DOHH2 (cell line): ENCODE results near the gene MYL5.

Source experiments
- H3F3A ChIP-seq: fragments of 200-600 bp; sonication (generic), shearing (Covaris generic); 2 replicates; pipeline ENCODE4 v1.6.0; 2016; ENCODE audit warnings: antibody characterized with exemption, mild to moderate bottlenecking; ENCODE audit not compliant: control insufficient read depth, insufficient read depth
- H3K27ac ChIP-seq: fragments of 200-600 bp; sonication (generic); 2 replicates; pipeline ENCODE4 v1.5.1; 2014; ENCODE audit warnings: low read depth, mild to moderate bottlenecking, low read length, moderate library complexity
- H3K27me3 ChIP-seq: fragments of 200-600 bp; sonication (generic); 2 replicates; pipeline ENCODE4 v1.6.1; 2014; ENCODE audit warnings: mild to moderate bottlenecking, low read length, mixed read lengths; ENCODE audit not compliant: control insufficient read depth
- H3K36me3 ChIP-seq: fragments of 200-600 bp; sonication (generic); 2 replicates; pipeline ENCODE4 v1.6.1; 2014; ENCODE audit warnings: mild to moderate bottlenecking, low read length, moderate library complexity, mixed read lengths; ENCODE audit not compliant: control insufficient read depth
- H3K4me1 ChIP-seq: fragments of 200-600 bp; sonication (generic); 2 replicates; pipeline ENCODE4 v1.6.1; 2014; ENCODE audit warnings: mild to moderate bottlenecking, low read length, mixed read lengths; ENCODE audit not compliant: control insufficient read depth
- H3K4me2 ChIP-seq: fragments of 200-600 bp; sonication (generic); 2 replicates; pipeline ENCODE4 v1.6.0; 2014; ENCODE audit warnings: mild to moderate bottlenecking, low read length, moderate library complexity
- H3K4me3 ChIP-seq: fragments of 200-600 bp; sonication (generic); 2 replicates; pipeline ENCODE4 v1.5.1; 2014; ENCODE audit warnings: mild to moderate bottlenecking, low read length, mixed read lengths
- H3K79me2 ChIP-seq: fragments of 200-600 bp; sonication (generic); 2 replicates; pipeline ENCODE4 v1.6.1; 2014; ENCODE audit warnings: mild to moderate bottlenecking, low read length, mixed read lengths; ENCODE audit not compliant: control insufficient read depth
- H3K9me2 ChIP-seq: fragments of 200-600 bp; sonication (generic); replicated peaks from 2 replicates; pipeline ENCODE4 v1.6.1; 2014; ENCODE audit warnings: mild to moderate bottlenecking, low read length, mixed read lengths; ENCODE audit not compliant: control insufficient read depth
- H3K9me3 ChIP-seq: fragments of 200-600 bp; sonication (generic); 2 replicates; pipeline ENCODE4 v1.6.1; 2014; ENCODE audit warnings: antibody characterized with exemption, low read length, mixed read lengths; ENCODE audit not compliant: control insufficient read depth, insufficient read depth
- H4K20me1 ChIP-seq: fragments of 200-600 bp; sonication (generic); 2 replicates; pipeline ENCODE4 v1.6.0; 2014; ENCODE audit warnings: low read depth, mild to moderate bottlenecking, antibody characterized with exemption, low read length, moderate library complexity; ENCODE audit not compliant: control insufficient read depth, insufficient read depth
- EZH2phosphoT487 ChIP-seq: fragments of 200-600 bp; sonication (generic); IDR thresholded peaks from 2 replicates; pipeline ENCODE4 v1.6.1; 2017; ENCODE audit warnings: borderline replicate concordance, mild to moderate bottlenecking, antibody characterized with exemption, low read length, moderate library complexity, mixed read lengths
- TF ChIP-seq, protein P1 (sequence below): fragments of 200-600 bp; sonication (generic); IDR thresholded peaks from one replicate; pipeline ENCODE4 v1.5.1; 2014; ENCODE audit warnings: antibody characterized with exemption, mild to moderate bottlenecking, low read depth, low read length; ENCODE audit not compliant: poor library complexity, severe bottlenecking

MYL5 gene

DNA sequence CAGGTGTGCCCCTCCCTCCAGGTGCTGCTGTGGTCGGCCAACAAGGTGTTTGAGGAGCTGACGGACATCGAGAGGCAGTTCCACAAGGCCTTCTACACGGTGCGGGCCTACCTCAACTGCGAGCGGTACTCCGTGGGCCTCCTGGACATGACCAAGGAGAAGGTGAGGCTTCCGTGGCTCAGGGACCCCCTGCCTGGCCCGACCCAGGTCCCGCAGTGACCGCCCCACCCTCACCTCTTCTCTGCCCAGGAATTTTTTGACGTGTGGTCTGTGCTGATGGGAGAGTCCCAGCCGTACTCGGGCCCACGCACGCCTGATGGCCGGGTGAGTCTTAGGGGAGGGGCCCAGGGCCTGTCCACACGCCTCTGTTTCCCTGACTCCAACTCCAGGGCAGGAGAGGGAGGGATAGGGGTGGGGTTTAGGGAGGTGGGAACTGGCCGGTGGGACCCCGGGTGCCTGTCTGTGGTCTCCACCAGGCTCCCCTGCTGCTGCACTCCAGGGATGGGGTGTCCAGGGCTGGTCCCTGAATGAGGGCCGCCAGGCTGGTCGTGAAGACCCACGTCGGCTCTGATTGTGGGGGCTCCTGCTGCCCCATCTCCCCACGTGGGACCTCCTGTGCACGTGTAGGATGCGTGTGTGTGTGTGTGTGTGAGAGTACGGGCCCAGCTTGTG lies 20.4 kb upstream of the MYL5 start:
- Histone ChIP-seq H3K9me3 (peaks cover 7% of the 10 kb centered on the region; the same call in 1 of the 2 replicates), H3K4me1 (no peaks in the 10 kb centered on the region), H4K20me1 (no peaks in the 10 kb centered on the region), H3K4me2 (no peak overlapping the region), H3K36me3 (no peaks in the 10 kb centered on the region), H3K27me3 (no peaks in the 10 kb centered on the region), H3K79me2 (no peaks in the 10 kb centered on the region), H3K4me3 (no peak overlapping the region), H3F3A (no peaks in the 10 kb centered on the region), H3K27ac (no peak overlapping the region), H3K9me2 (no peaks in the 10 kb centered on the region)
- TF ChIP-seq EZH2phosphoT487, result no peak
- TF ChIP-seq, protein P1, sequence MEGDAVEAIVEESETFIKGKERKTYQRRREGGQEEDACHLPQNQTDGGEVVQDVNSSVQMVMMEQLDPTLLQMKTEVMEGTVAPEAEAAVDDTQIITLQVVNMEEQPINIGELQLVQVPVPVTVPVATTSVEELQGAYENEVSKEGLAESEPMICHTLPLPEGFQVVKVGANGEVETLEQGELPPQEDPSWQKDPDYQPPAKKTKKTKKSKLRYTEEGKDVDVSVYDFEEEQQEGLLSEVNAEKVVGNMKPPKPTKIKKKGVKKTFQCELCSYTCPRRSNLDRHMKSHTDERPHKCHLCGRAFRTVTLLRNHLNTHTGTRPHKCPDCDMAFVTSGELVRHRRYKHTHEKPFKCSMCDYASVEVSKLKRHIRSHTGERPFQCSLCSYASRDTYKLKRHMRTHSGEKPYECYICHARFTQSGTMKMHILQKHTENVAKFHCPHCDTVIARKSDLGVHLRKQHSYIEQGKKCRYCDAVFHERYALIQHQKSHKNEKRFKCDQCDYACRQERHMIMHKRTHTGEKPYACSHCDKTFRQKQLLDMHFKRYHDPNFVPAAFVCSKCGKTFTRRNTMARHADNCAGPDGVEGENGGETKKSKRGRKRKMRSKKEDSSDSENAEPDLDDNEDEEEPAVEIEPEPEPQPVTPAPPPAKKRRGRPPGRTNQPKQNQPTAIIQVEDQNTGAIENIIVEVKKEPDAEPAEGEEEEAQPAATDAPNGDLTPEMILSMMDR, result no peak

DNA sequence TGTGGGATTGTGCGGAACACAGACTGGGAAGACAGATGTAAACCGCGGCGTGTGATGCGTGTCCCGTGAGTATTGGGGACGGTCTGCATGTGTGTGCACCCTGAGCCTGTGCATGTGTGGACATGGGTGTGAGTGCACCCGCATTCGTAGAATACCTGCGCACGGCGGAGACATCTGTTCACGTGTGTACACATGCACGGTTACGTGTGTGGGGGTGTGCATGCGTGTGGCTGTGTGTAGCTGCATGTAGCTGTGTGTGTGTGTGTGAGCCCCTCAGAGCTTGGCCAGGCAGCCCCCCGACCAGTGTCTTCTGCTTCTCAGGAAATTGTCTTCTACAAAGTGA lies 19.9 kb upstream of the MYL5 start:
- no peaks in the 10 kb centered on the region for H3K27me3 ChIP-seq
- no peaks in the 10 kb centered on the region for H3K4me1 ChIP-seq
- peaks cover 11% of the 10 kb centered on the region; the same call in 1 of the 2 replicates for H3K9me3 ChIP-seq
- no peak overlapping the region for H3K27ac ChIP-seq
- no peak for TF ChIP-seq EZH2phosphoT487
- TF ChIP-seq, protein P1, result no peak
- H3K79me2 ChIP-seq, result no peaks in the 10 kb centered on the region
- H3K4me2 ChIP-seq, result no peak overlapping the region
- no peaks in the 10 kb centered on the region for H4K20me1 ChIP-seq
- no peaks in the 10 kb centered on the region for H3F3A ChIP-seq
- H3K4me3 ChIP-seq, result no peak overlapping the region
- no peaks in the 10 kb centered on the region for H3K9me2 ChIP-seq
- no peaks in the 10 kb centered on the region for H3K36me3 ChIP-seq

DNA sequence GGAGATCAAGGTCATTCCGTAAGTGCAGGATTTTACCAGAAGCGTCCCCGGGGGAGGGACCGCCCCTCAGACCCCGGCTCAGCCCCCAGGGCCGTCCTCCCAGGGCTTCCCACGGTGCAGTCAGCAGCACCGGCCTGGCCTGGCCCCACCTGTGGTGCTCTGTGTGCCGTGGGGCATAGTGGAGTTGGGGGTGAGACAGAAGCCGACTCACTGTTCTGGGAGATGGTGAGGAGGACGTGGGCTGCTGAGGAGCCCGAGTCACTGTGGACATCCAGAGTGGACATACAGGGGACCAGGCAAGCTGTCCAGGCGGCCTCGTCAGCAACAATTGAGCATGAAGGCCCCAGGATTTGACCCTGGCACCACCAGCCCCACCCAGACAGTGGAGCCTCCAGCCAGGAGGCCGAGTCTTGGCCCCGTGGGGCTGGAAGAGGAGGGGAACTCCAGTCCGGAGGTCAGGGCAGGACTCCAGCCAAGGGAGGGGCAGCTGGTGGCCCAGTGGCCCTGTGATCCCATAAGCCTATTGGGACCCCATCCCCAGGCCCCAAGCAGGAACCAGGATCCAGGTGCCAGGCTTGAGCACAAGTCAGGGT lies 19.4 kb upstream of the MYL5 start:
- H3K4me3 ChIP-seq, result no peak overlapping the region
- no peaks in the 10 kb centered on the region for H3K36me3 ChIP-seq
- TF ChIP-seq EZH2phosphoT487, result no peak
- TF ChIP-seq, protein P1, result no peak
- H3K27ac ChIP-seq, result no peak overlapping the region
- H3K9me2 ChIP-seq, result no peaks in the 10 kb centered on the region
- no peaks in the 10 kb centered on the region for H4K20me1 ChIP-seq
- no peaks in the 10 kb centered on the region for H3F3A ChIP-seq
- H3K9me3 ChIP-seq, result peaks cover 11% of the 10 kb centered on the region; the same call in 1 of the 2 replicates
- H3K27me3 ChIP-seq, result no peaks in the 10 kb centered on the region
- no peak overlapping the region for H3K4me2 ChIP-seq
- H3K79me2 ChIP-seq, result no peaks in the 10 kb centered on the region
- no peaks in the 10 kb centered on the region for H3K4me1 ChIP-seq
